RWPE1 (cell line): ENCODE measurements around the gene MAPKAPK5.
A peak's percentile ranks its signal among the peaks of the same experiment; 100 is the strongest.

ENCODE experiments used
- CTCF ChIA-PET: fragments of 350-600 bp; sonication (Branson Sonifier 250); formaldehyde crosslinking; extraction: SDS; loops from one replicate; lab custom pipeline; 2021; lab: Yijun Ruan, JAX
- POLR2A ChIA-PET: fragments of 400-600 bp; formaldehyde crosslinking; extraction: SDS; loops from one replicate; lab custom pipeline; 2020; ENCODE audit warnings: antibody characterized with exemption; ENCODE audit not compliant: low non-redundant PET; lab: Yijun Ruan, JAX
- DNase-seq: peaks from one replicate; pipeline ENCODE4 v3.0.0; 2012; ENCODE audit warnings: low spot score
- H3K27ac ChIP-seq: fragments of 450-650 bp; 2 replicates; pipeline ENCODE4 v1.5.1; 2017
- CTCF ChIP-seq: fragments of 450-650 bp; conservative IDR thresholded peaks from 2 replicates; pipeline ENCODE4 v1.5.1; 2017; ENCODE audit warnings: low read depth, mild to moderate bottlenecking

The MAPKAPK5 gene

GRCh38 chr12:111841750-111842555, at the start of gene MAPKAPK5:
Gene MAPKAPK5 (plus strand): TSS chr12:111842228. CDS start chr12:111842734, 506 bp downstream.
- TF ChIP-seq CTCF: no peak
- POLR2A ChIA-PET: interaction anchor here (0.6 to 1.1 kb wide), 2 partner anchors 88 to 1971 kb away, joined by 4 to 7 read pairs; no protein-coding TSS in a partner anchor
- peak within 1 kb of the TSS; percentile 91 for H3K27ac ChIP-seq
- peak; percentile 98 for DNase-seq
- CTCF ChIA-PET: interaction anchor here (0.6 kb wide), 1 partner anchor 88 kb away, joined by 3 read pairs; no protein-coding TSS in a partner anchor

GRCh38 chr12:111792856-111793235, 49.2 kb upstream of the MAPKAPK5 start:
- TF ChIP-seq CTCF: no peak
- no peak for DNase-seq
- ChIA-PET POLR2A (no interaction called here), CTCF (interaction anchor here (0.5 to 1.5 kb wide), 3 partner anchors 20 to 681 kb away, joined by 3 to 5 read pairs (median 4); no protein-coding TSS in a partner anchor)
- H3K27ac ChIP-seq: peak overlapping the region; percentile 39

- no peak overlapping the region for H3K27ac ChIP-seq
- TF ChIP-seq CTCF: no peak
- ChIA-PET POLR2A (no interaction called here), CTCF (no interaction called here)
- DNase-seq: no peak
Measured at GRCh38 chr12:111798182-111798581, 43.8 kb upstream of the MAPKAPK5 start.

- no peak overlapping the region for H3K27ac ChIP-seq
- no peak for TF ChIP-seq CTCF
- no peak for DNase-seq
- ChIA-PET POLR2A (no interaction called here), CTCF (interaction anchor here (1.2 to 1.4 kb wide), 2 partner anchors 13 to 48 kb away, joined by 3 to 6 read pairs; no protein-coding TSS in a partner anchor)
Measured at GRCh38 chr12:111799758-111800157, 42.3 kb upstream of the MAPKAPK5 start.

- TF ChIP-seq CTCF: no peak
- no peak overlapping the region for H3K27ac ChIP-seq
- ChIA-PET CTCF (no interaction called here), POLR2A (interaction anchor here (0.7 kb wide), 1 partner anchor 328 kb away, joined by 3 read pairs; no protein-coding TSS in a partner anchor)
- DNase-seq: no peak
Measured at GRCh38 chr12:111803038-111803626, 38.9 kb upstream of the MAPKAPK5 start.

GRCh38 chr12:111803851-111804250, 38.2 kb upstream of the MAPKAPK5 start:
- CTCF ChIA-PET: no interaction called here
- H3K27ac ChIP-seq: no peak overlapping the region
- no peak for DNase-seq
- POLR2A ChIA-PET: no interaction called here
- no peak for TF ChIP-seq CTCF
